ENCODE data around the gene FEV. TPM values are rescaled to one million over a fixed set of nuclear protein-coding genes. Genes with fewer than 3 reads are reported as not detected.
A peak's percentile ranks its signal among the peaks of the same experiment; 100 is the strongest.

The FEV gene
- polyA plus RNA-seq, 1 donor from 2014 or later: not detected

DNA sequence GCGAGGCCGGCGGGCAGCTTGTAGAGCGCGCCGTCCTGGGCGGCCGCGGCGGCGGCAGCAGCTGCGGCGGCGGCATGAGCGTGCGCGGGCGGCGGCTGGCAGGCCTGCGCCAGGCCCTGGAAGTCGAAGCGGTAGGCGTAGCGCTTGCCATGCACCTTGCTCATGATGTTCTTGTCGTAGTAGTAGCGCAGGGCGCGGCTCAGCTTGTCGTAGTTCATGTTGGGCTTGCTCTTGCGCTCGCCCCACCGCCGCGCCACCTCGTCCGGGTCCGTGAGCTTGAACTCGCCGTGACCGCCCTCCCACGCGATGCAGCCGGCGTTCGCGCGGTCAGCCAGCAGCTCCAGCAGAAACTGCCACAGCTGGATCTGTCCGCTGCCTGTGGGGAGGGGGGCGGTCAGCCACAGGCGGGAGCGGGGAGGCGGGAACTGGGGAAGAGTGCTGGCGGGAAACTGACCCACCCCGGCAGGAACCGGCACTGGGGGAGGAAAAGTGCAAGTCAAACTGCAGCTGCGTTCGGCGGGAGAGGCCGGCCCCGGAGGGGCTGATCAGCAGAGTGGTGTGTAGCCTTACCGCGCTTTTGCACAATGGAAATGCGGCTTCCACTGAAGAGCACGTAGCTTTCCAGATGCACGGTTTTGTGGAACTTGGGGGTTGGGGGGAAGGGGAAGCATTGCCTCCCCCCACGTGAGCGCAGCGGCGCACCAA, 3.0 kb downstream of the FEV start:
- Histone ChIP-seq H3K27me3 (ENCODE audit: insufficient read depth, low read depth, low read length) (peaks cover 95% of the 10 kb centered on the region), H3K79me2 (replicated peaks; ENCODE audit: insufficient read depth, low read length) (no peaks in the 10 kb centered on the region), H3K4me3 (ENCODE audit: low read length) (peak overlapping the region; percentile 61), H3K4me2 (ENCODE audit: low read length) (no peak overlapping the region), H3K27ac (ENCODE audit: low read length) (no peak overlapping the region), H3F3A (ENCODE audit: insufficient read depth, low read length, poor library complexity, severe bottlenecking) (no peaks in the 10 kb centered on the region), H3K9ac (ENCODE audit: low read length) (no peak overlapping the region), H4K20me1 (ENCODE audit: insufficient read depth) (no peaks in the 10 kb centered on the region), H3K36me3 (ENCODE audit: insufficient read depth, low read length) (no peaks in the 10 kb centered on the region), H3K9me3 (ENCODE audit: low read length) (no peaks in the 10 kb centered on the region), H2AFZ (ENCODE audit: low read depth, low read length) (no peak overlapping the region), H3K9me2 (ENCODE audit: insufficient read depth, low read length) (no peaks in the 10 kb centered on the region)
- TF ChIP-seq CTCF (IDR thresholded peaks at IDR 0.05; ENCODE audit: poor library complexity, severe bottlenecking): no peak
- peak; percentile 84 for TF ChIP-seq EZH2 (IDR thresholded peaks at IDR 0.05; ENCODE audit: borderline replicate concordance, insufficient read depth, low read length, poor library complexity, severe bottlenecking)

- Histone ChIP-seq H3K79me2 (replicated peaks; ENCODE audit: insufficient read depth, low read length) (no peaks in the 10 kb centered on the region), H3K9ac (ENCODE audit: low read length) (no peak overlapping the region), H3K4me2 (ENCODE audit: low read length) (no peak overlapping the region), H2AFZ (ENCODE audit: low read depth, low read length) (no peak overlapping the region), H3K4me3 (ENCODE audit: low read length) (no peak overlapping the region), H4K20me1 (ENCODE audit: insufficient read depth) (no peaks in the 10 kb centered on the region), H3K27ac (ENCODE audit: low read length) (no peak overlapping the region), H3K27me3 (ENCODE audit: insufficient read depth, low read depth, low read length) (peaks cover 95% of the 10 kb centered on the region), H3F3A (ENCODE audit: insufficient read depth, low read length, poor library complexity, severe bottlenecking) (no peaks in the 10 kb centered on the region), H3K9me2 (ENCODE audit: insufficient read depth, low read length) (no peaks in the 10 kb centered on the region), H3K36me3 (ENCODE audit: insufficient read depth, low read length) (no peaks in the 10 kb centered on the region), H3K9me3 (ENCODE audit: low read length) (no peaks in the 10 kb centered on the region)
- TF ChIP-seq CTCF (IDR thresholded peaks at IDR 0.05; ENCODE audit: poor library complexity, severe bottlenecking) (no peak), EZH2 (IDR thresholded peaks at IDR 0.05; ENCODE audit: borderline replicate concordance, insufficient read depth, low read length, poor library complexity, severe bottlenecking) (no peak), TAF1 (IDR thresholded peaks at IDR 0.05; ENCODE audit: low read depth) (no peak), SMC3 (conservative IDR thresholded peaks at IDR 0.05; ENCODE audit: poor library complexity) (no peak), MXI1 (conservative IDR thresholded peaks at IDR 0.05; ENCODE audit: poor library complexity, severe bottlenecking) (no peak), RAD21 (conservative IDR thresholded peaks at IDR 0.05) (no peak), EP300 (conservative IDR thresholded peaks at IDR 0.05; ENCODE audit: poor library complexity, severe bottlenecking) (no peak), POLR2AphosphoS5 (IDR thresholded peaks at IDR 0.05) (no peak)
- TF ChIP-seq, protein P1, sequence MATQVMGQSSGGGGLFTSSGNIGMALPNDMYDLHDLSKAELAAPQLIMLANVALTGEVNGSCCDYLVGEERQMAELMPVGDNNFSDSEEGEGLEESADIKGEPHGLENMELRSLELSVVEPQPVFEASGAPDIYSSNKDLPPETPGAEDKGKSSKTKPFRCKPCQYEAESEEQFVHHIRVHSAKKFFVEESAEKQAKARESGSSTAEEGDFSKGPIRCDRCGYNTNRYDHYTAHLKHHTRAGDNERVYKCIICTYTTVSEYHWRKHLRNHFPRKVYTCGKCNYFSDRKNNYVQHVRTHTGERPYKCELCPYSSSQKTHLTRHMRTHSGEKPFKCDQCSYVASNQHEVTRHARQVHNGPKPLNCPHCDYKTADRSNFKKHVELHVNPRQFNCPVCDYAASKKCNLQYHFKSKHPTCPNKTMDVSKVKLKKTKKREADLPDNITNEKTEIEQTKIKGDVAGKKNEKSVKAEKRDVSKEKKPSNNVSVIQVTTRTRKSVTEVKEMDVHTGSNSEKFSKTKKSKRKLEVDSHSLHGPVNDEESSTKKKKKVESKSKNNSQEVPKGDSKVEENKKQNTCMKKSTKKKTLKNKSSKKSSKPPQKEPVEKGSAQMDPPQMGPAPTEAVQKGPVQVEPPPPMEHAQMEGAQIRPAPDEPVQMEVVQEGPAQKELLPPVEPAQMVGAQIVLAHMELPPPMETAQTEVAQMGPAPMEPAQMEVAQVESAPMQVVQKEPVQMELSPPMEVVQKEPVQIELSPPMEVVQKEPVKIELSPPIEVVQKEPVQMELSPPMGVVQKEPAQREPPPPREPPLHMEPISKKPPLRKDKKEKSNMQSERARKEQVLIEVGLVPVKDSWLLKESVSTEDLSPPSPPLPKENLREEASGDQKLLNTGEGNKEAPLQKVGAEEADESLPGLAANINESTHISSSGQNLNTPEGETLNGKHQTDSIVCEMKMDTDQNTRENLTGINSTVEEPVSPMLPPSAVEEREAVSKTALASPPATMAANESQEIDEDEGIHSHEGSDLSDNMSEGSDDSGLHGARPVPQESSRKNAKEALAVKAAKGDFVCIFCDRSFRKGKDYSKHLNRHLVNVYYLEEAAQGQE (IDR thresholded peaks at IDR 0.05; ENCODE audit: borderline replicate concordance): no peak
These were observed 3.5 kb downstream of the FEV start for GRCh38 chr2:218981390-218981880.
